ENCODE results near the gene RGS5.

RGS5 gene

DNA sequence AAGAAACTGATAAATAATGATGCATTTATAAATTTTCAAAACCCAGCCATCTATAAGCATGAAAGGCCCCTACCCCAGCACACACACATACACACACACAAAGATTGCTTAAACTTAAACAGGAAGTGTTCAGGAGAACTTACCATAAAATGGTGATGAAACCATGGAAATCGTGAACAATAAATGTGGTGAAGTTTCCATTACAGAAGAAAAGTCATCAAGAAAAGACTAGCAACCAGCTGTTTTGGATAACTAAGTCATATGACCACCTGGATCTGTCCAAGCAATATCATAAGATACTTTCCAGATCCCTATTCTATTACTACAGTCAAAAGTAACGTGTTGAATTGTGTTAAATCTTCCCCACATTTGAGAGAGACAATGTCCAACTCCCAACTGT, 24.1 kb downstream of the RGS5 start:
- DNase-seq: peak; percentile 16

DNA sequence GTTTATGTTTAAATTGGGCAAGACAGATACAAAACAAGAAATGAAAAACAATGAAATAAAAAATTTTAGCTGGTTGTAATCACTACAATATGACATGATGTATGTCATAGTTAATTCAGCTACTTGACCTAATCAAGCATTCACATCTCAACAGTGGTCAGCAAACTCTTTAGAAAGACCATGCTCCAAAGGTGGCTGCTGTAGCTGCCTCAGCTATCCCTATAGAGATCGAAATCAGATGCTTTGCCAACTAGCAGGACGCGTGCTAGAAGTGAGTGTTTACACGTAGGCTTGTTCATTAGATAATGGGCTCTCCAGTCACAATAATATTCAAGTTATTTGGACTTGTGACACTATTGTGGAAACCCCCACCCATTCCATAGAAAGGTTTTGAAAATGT, 25.9 kb downstream of the RGS5 start:
- DNase-seq: no peak

DNA sequence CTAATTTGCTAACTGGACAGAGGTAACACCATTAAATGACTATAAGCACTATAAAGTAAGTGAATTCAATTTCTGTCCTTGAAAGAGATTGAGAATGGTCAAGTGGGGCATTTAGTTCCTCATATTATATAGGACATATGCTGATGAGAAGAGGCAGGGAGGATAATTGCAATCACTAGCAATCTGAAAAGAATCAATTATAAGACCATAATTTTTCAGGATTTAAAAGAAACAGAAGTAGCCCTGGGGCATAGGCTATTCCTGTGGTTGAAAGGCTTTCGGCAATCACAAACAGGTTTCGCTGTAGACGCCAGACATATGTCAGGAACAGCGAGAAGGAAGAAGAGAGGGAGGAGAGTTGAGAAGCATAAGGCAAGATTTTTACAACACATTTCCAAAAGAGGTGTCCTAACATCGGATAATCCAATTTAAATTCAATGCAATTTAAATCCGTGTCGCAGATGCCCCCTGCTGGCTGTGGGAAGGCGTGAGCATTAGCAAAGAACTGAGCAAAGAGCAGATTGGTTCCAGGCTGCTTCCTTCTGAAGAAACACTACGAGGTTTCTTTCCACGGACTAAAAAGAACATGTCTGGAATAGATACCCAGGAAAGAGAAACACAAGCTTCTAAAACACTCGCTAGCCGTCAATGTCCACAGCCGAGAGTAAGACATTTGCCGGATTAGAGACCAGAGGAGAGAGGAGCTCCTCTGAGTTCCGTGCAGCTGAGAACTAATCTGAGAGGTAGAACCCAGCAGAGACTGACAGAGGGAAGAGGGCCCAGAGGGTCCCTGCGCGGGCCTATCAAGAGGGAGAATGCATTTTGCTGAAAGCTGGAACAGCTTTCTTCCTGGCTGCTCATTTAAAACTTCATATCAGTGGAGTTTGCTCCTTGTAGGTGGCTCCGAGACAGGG, 27.9 kb downstream of the RGS5 start:
- DNase-seq: peak; percentile 76

DNA sequence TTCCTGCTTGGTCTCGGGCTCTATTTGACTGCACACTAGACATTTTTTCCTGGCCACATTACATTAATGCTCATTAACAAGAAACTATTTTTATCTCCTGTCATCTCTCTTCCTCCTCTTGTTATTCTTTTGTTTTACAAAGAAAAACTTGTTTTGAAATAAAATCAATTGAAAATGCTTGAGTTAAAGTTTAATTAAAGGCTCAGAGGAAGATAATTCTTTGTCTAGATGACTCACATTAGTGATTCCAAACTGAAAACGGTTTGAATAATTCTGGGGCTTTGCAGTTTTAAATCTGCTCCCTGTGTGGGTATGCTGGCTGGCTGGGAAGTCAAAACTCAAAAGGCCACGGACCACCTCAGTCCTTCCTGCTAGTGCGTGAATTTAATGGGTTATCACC, 29.6 kb downstream of the RGS5 start:
- no peak for DNase-seq

DNA sequence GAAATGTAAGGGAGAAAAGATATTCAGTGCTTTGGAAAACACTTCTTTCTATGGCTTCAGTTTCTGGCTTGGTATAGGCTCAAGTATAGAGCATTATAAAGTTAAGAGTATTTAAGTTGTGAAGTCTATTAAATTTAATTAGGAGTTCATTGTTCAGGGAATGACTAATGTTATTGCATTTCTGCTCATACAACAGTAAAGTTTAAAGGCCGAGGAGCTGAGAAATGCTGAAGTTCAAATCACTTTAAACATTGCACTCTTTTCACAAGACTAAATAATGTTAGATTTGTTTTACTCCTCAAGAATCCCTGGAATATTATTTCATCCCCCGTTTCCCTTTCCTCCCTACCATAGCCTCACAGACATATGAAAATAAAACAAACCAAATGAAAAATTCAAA, 30.1 kb downstream of the RGS5 start:
- no peak for DNase-seq

DNA sequence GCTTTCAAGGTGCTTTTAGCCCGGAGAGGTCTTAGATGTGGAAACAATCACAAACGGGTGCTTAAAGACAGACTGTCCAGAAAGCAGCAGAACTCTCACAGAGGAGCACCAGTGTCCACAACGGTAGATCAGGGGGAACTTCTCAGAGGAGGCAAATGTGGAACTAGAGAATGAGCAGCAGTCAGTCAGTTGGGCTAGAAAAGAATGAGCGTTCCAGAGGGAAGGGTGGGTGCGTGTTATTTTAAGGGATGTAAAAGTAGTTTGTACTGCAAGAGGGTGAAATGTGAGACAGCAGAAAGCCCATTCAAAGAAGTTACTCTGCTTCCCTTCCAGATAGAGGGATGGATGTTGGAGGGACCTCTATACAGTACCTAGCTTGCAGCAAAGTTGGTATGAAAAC, 30.9 kb downstream of the RGS5 start:
- DNase-seq: no peak

DNA sequence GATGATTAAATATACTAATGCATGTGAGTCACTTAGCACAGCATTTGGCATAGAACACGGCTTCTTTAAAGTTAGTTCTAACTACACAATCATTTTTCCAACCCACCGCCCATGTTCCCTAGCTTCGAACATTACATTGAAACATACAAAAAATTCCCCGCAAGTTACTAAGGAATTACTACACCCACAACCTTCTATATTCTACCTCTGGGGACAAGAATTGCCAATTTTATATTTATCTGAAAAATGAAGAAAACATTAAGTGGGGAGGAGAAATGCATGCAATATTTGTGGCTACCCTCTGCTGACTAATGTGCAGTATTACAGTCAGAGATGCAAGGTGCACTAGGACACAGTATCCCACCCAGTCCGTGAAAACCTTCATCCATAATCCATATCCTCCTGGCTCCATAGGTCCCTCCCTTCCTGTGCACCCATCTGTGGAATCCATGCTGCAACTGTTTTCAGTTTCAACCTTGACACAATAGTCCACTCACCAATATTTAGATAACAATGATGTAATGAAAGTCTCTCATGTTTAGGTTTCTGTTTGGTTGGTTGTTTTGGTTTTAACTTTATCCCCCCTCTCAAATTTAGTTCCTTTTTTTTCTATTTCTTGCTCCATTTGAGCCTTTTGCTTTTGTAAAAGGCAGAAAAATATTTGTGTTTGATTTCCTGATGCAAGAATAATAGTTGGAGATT, 31.6 kb downstream of the RGS5 start:
- DNase-seq: peak; percentile 16

DNA sequence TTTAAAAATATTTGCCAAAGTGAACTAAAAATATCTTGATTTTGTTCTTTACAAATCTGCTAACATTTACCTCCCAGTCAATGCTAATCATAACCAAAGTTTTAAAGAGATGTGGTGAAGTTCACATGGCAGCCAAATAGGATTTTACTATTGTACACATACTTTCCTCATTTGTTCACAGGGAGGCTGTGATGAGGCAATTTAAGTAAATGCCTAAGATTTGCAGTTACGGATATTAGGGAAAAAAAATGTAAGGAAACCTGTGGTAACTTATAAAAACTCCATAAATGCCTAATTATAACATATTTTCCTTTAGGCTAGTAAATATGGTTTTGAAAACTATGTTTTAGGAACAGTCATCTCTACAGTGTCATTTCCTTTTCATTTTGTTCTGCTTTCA, 32.4 kb downstream of the RGS5 start:
- no peak for DNase-seq

DNA sequence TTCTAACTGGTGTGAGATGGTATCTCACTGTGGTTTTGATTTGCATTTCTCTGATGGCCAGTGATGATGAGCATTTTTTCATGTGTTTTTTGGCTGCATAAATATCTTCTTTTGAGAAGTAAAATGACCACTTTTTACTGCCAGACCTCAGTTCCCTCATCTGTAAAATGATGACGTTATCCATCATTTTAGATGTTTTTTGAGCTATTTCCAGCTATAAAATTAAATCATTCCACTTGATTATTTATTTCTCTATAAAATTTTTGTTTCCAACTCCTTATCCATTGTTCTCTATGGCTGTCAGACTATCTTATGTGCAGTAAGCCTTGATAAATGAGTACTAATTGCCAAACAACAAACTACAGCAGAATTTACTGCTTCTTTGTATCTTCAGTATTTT, 33.2 kb downstream of the RGS5 start:
- no peak for DNase-seq

DNA sequence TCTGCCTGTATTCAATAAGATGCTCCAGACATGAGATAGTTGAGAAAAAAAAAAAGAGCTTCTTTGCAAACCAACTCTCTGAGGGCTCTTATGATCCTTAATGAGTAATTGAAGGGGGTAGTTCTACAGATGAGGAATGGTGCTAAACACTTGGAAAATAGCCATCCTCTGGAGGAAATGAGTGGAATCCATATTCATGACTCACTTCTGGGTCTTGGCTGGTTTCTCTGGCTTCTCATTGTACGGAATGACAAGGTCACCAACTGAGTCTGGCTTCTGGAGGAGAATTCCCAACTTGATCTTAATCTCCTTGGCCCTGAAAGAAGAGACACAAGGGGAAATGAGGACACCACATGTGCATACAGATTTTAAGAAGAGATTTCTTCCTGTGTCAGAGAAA, 34.7 kb downstream of the RGS5 start:
- DNase-seq: no peak

DNA sequence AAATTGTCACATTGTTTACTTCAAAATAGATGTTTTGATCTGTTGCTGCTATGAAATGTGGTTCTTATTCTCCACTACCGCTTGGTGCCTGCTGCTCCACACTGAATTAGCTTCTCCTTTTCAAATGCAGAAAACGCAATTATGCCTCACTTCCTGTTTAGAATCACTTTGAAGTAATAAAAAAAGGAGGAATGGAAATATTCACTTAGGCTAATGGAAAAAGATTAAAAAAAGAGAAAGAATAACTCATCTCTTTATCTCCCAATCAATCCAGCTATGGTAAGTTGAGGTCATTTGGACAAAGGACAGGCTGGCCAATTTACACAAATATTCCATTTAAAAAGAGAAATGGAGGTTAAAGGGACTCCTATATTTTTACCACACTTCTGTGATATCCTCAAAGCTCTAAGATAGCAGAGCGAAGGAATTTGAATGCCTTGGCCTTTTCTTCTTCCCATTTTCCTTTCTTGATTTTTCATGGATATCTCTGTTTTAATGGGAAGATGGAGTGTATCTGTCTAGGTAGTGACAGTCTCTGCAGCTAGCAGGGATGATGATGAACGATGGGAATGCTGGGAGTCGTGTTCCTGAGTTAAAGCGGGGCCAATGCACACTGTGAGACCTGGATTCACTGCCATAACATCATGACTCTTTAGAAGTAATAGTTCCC, 35.7 kb downstream of the RGS5 start:
- DNase-seq: peak; percentile 17

DNA sequence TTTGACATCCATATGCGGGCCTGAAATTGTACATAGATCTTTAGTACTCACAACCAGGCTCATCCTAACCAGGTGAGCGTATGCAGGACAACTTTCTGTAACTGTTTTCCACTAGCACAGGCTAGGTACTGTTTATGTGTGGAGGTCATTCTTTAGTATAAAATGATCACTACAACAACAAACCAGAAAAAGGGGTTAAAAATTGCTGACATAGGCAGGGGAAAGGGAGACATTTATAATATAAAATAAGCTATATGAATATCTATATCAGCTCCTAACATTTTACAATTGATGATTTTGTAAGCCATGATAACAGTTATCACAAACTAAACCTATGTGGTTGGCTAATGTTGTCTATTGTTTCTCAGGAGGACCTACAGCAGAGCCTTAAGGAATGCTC, 37.6 kb downstream of the RGS5 start:
- DNase-seq: no peak

DNA sequence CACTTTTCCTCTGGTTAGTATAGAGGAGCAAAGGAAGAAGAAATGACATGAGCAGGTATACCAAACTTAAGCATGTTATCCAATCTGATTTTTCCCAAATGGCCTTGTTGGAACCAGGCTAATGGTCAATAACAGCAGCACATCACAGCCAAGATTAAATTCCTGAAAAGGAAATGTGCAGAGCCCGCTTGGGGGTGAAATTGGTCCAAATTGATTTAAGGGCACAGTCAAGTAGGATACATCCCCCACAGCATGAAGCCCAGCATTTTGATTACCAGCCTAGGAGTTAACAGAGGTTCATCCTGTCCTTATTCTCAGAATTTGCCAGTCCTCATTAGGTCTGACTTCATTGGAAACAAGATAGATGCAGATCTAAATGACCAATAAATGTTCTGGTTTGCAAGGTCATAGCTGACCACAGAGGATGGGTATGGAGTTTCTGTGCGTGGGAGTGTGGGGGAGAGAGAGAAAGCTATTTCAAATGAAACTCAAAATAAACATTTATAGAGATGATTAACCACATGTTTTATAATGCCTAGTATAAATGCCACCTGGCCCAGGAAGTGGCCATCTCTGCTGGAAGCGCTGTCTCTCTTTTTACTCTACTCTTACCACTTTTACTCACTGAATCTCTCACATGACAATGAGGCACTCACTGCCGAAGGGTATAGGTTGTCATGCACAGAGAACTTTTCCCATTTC, 38.7 kb downstream of the RGS5 start:
- DNase-seq: peak; percentile 23

DNA sequence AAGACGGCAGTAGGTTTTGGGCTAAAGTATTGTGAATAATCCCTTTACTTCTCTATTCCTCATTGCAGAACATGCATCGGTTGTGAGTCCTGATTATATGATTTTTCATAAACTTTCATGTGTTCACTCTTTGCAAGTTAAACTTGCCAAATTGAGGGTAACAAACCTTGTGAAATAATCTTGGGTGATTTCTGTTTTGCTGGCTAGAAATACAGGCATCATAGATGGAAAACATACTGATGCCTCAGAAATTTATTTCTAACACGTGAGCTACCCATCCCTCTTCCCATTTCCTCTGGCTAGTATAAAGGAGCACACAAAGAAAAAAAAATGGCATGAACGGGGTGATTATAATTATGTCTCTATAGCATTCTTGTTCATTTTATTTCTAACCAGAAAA, 39.6 kb downstream of the RGS5 start:
- DNase-seq: no peak

DNA sequence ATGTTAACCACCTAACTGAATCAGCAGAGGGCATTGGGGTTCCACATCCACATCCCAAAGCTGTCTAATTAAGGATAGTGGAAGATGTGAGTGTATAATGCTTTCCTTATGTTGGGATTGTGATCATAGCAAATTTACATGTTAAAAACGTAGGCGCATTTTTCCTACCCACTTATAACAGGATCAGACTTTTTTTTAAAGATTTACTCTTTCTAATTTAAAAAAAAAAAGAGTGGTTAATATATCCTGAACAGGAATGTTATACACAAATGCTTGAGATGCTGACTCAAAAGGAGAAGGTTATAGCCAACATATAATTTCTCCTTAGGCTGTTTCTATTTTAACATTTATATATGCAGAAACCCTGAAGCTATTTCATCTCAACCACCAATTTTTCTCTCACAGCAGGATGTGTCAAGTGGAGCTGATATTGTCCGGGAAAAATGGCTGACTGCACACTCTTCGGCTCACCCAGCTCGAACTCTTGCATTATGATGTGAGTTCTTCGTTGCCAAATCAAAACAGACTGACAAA, 40.3 kb downstream of the RGS5 start:
- DNase-seq: no peak

DNA sequence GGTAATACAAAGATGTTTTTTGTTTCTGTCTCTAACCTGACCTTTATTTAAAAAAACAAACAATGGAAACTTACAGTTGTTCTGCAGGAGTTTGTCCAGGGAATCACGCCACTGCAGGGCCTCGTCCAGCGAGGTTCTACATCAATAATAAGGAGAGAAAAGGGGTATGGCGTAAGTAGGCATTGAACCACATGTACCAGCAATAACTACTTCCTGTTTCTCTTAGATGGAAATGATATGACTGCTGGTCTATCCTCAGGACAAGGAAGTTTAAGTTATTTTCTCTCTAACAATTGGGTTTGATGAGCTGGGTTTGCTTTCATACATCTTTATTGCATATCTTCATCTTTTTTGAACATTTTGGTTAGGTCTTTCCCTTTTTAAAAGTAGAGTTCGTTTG, 40.9 kb downstream of the RGS5 start:
- peak; percentile 36 for DNase-seq

DNA sequence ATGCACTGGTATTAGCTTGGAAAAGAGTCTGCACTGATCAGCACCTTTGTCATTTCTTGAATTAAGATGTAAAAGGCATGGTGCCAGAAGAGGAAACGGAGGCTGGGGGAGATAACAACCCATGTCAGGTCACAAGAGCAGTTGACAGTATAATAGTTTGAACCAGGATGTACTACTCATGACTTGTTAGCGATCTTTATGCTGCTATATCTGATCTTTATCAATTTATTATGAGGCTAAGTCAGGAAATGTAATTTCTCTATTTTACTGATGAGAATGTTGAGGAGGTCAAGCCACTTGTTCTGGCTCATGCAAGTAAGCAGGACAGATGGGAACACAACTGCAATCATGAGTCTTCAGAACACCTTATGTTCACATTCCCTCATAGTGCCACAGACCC, 41.4 kb downstream of the RGS5 start:
- no peak for DNase-seq

DNA sequence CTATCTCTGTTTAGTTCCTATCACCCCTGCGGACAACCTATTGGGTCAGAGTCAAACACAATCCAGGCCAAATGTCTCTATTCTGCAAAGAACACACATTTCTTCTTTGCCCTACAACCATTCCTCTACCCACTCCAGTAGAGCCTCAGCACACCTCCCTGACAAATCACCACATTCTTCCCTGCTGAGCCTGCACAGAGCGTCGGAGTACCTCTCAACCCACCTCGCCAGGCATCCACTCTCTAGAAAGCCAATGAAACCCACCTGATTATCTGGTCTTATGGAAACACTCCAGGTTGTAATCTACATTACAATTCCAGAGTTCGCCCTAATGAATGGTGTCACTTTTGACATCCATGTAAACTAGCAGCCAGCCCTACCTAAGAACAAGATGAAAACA, 47.1 kb downstream of the RGS5 start:
- no peak for DNase-seq

DNA sequence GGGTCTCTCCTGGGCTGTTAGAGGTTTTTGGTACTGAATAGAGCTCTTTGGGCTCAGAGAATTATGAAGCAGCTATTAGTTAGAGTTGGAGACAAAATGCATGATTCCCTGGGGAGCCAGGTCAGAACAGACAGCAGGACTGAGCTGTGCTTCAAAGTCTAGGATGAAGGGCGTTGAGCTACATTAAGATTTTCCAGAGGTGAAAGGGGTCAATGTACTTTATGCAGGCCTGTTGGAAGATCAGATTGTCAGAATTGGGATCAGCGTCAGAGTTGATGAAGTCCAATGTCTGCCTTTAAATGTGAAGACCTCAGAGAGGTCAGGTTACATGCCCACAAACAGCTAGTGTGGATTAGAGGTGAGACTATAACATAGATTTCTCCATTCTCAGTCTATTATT, 53.8 kb downstream of the RGS5 start:
- no peak for DNase-seq

DNA sequence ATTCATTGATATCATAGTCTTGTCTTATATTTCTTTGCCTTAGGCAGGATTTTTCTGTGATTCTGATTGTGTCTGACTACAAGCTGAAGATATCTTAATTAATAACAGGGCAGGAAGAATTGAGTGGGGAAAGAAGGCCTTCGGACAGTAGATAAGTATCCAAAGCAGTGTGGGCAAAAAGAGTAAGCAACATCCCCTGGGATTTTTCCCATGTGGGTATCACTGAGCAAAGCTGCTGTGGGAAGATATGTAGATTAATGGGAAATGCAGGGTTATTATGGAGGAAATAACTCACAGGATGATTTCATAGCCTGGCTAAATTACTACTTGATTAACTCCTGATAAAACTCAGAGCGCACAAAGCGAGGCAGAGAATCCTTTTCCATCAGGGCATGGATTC, 55.7 kb downstream of the RGS5 start:
- DNase-seq: no peak

DNA sequence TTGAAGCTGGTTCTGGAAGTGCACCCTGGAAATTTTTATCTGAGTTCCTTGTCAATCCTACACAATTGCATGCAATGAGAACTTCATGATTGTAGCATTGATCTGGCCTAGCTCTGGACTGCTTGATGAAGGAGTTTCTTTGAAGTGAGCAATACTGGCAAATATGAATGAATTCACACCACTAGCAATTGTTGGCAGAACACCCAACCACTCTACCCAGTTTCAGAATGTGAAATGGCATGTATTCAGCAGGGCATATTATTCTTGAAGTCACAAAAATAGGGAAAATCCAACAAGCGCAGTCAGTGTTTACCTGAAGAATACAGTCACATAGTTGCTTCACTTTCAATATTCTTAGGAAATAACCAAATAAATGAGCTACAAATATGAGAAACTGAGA, 57.3 kb downstream of the RGS5 start:
- no peak for DNase-seq

DNA sequence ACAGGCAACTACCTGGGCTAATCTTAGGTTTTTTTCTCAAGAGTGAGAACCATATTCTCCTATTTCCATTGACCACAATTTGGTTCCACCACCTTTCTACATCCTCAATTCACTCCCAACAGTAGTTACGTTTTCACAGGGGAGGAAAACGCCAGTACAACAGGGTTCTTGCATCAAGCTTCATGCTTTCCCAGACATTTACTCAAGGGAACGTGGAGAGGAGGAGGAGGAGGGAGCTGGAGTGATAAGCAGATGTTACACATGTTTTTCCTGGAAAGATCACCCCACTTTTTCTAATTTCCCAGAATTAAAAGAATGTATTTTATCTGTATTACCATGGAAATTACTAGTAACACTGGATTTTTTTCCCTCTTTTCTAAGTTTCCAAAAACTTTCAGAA, 58.3 kb downstream of the RGS5 start:
- DNase-seq: peak; percentile 16

DNA sequence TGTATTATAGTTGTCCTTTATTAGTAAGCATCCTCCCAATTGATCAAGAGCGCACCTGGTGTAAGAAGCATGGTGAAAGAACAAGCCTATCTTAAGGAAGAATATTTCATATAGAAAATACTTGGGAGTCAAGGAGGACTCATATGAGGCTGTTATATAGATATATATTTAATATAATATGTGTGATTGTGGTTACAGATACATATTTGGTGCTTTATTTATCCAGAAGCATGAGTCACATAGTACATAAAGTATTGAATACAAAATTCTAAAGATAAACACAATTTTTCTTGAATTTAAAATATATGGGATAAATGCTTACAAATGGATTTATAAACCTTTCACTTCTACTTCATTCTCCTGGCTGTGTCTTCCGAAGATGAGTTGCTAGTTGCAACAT, 60.6 kb downstream of the RGS5 start:
- no peak for DNase-seq
